CD4-positive, alpha-beta T cell treated with Interferon gamma for 1 hour (primary cell): ENCODE measurements around the gene POLR2B.
"Not testable (repeated sequence)": the region's sequence is repeated elsewhere in the genome, so short reads cannot be mapped to it uniquely, and the experiment has no call there.

ENCODE experiments used
- DNase-seq: peaks from one replicate; pipeline ENCODE4 v3.0.0-alpha.2; 2020

The POLR2B gene

GRCh38 chr4:57059890-57060716, 81.4 kb downstream of the POLR2B start:
- no peak for DNase-seq

DNA sequence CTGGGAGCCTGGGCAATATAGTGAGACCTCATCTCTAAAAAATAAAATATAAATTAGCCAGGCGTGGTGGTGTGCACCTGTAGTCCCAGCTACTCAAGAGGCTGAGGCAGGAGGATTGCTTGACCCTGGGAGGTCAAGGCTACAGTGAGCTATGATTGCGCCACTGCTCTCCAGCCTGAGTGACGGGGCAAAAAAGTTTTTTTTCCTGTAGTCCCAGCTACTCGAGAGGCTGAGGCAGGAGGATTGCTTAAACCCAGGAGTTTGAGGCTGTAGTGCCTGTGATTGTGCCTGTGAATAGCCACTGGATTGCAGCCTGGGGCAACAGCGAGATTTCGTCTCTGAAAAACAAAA, 82.0 kb downstream of the POLR2B start:
- not testable (repeated sequence) for DNase-seq

- no peak for DNase-seq
Measured at GRCh38 chr4:57061395-57061794, 82.7 kb downstream of the POLR2B start.

GRCh38 chr4:57063518-57063917, 84.8 kb downstream of the POLR2B start:
- no peak for DNase-seq

DNA sequence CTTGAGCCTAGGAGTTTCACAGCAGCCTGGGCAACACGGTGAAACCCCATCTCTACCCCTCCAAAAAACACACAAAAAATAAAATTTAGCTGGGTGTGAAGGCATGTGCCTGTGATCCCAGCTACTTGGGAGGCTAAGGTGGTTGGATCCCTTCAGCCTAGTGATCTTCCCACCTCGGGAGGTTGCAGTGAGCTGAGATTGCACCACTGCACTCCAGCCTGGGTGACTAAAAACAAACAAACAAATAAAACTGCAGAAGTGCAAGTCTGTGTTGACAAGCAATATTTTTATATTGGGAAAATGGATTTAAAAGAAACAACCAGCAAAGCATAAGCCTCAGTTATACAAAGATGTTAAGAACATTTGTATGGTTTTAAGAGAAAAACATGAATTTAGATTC, 85.4 kb downstream of the POLR2B start:
- DNase-seq = no peak

DNA sequence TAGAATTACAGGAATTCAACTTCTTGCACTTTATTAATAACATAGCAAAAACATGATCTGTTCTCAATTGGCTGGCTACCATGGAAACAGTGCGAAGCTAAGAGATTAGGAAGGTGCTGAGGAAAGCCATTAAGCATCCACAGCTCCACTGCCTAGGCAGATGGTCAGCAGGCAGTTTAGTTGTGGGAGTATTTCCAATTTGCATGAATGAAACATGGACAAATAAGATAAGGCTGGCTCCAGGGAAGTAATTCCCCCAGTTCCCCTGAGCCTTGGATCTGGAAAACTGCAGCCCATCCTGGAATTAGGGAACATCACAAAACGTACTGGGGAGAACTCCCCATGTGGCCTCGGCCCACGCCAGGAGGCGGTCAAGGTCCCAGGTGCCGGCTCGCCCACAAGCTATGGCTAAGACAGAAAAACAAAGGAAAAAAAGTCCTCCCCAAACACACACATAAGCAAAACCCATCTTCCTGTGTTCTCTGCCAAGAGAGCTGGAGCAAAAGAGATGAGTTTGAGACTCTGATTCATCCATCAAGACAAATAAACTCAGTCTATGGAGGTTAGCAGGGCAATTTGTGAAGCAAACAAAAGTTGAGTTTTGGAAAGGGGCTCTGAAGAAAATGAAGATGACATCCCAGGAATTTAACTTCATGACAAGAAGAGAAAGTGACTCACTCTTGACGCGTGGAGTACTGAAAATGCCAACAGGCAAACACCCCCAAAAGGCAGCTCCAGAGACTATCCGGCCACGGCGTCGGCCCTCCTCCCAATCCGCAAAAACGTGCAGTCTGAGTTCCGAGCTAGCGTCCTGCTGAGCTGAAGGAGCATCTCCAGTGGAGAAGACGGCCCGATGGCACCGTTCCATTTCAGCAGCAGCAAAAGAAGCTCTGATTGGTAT, 86.4 kb downstream of the POLR2B start:
- DNase-seq = no peak

DNA sequence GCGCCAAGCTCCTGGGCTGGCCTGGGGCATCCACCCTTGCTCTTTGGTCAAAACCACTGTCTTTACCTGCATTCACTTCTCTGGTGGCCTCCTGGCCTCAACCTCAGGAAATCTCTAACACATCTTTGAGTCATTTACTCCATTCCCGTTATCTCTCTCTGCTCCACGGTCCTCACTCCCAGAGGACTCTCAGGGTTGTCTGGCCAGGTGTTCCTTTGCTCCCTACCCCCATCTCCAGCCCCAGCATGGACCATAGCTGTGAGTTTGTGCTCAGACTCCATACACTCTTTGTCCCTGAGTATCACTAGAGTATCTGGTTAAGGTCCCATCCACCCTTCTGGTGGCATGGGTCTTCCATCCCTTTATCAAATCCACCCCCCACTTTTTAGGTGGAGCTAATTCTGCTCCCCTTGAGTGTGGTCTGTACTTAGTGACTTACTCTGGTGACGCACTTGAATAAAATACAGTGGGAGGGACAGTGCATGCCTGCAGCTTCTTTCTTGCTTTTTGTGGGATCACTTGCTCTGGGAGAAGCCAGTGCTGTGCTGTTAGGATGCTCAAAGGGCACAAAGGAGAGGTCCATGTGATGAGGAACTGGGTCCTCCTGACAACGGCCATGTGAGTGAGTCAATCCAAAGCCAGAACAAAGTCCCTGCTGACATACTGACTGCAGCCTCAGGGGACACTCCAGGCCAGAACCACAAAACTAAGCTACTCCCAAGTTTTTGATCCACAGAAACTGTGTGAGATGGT, 87.2 kb downstream of the POLR2B start:
- DNase-seq = no peak

- DNase-seq = no peak
Measured at GRCh38 chr4:57068237-57068981, 89.7 kb downstream of the POLR2B start.

- no peak for DNase-seq
Measured at GRCh38 chr4:57070461-57070860, 91.8 kb downstream of the POLR2B start.

- no peak for DNase-seq
Measured at GRCh38 chr4:57071326-57071725, 92.6 kb downstream of the POLR2B start.

DNA sequence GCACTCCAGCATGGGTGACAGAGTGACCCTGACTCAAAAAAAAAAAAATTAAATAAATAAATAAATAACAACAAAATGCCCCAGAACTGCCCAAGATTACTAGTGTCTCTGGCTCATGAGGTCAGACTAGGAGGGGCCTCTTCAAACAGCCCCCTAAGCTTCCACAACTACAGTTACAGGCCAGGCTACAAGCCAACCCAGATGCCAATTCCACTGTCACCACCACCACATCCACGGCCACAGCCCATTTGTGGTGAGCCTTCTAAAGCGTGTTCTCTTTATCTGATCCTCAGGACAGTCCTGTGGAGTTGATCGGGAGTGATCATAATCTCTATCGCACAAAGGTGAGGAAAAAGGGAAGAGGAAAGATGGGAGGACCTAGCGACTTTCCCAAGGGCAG, 94.9 kb downstream of the POLR2B start:
- no peak for DNase-seq

GRCh38 chr4:57074744-57075143, 96.0 kb downstream of the POLR2B start:
- DNase-seq = no peak

GRCh38 chr4:57075367-57075766, 96.7 kb downstream of the POLR2B start:
- no peak for DNase-seq

GRCh38 chr4:57076646-57077045, 98.0 kb downstream of the POLR2B start:
- DNase-seq = no peak

- DNase-seq = no peak
Measured at GRCh38 chr4:57077550-57078343, 99.1 kb downstream of the POLR2B start.

GRCh38 chr4:57078685-57079521, 100.2 kb downstream of the POLR2B start:
- DNase-seq = no peak
